HG03139 (cell line): ENCODE results near the gene NOL3.

Experiments used
- ATAC-seq: cut with Tn5 transposase; IDR thresholded peaks from one replicate; pipeline ENCODE4 v1.9.1; 2021; ENCODE audit not compliant: unreplicated experiment

The NOL3 gene

GRCh38 chr16:67154578-67155294 is 15.6 kb upstream of the NOL3 start:
- ATAC-seq: no peak

- ATAC-seq: no peak
Measured at GRCh38 chr16:67155295-67156142, 14.8 kb upstream of the NOL3 start.

GRCh38 chr16:67156143-67156844 is 14.0 kb upstream of the NOL3 start:
- no peak for ATAC-seq

GRCh38 chr16:67157106-67157748 is 13.1 kb upstream of the NOL3 start:
- no peak for ATAC-seq

- no peak for ATAC-seq
Measured at GRCh38 chr16:67157892-67158635, 12.3 kb upstream of the NOL3 start.

- no peak for ATAC-seq
Measured at GRCh38 chr16:67158637-67159600, 11.4 kb upstream of the NOL3 start.

GRCh38 chr16:67161595-67162058 is 8.7 kb upstream of the NOL3 start:
- ATAC-seq: no peak

GRCh38 chr16:67162506-67163163 is 7.7 kb upstream of the NOL3 start:
- ATAC-seq: no peak

- ATAC-seq: no peak
Measured at GRCh38 chr16:67163164-67163998, 7.0 kb upstream of the NOL3 start.

- no peak for ATAC-seq
Measured at GRCh38 chr16:67163999-67164558, 6.3 kb upstream of the NOL3 start.

- no peak for ATAC-seq
Measured at GRCh38 chr16:67164599-67165061, 5.7 kb upstream of the NOL3 start, which contains the start of gene HSF4. TSS of gene HSF4 (plus strand) at chr16:67164745. CDS start at chr16:67164812, 67 bp downstream.

- no peak for ATAC-seq
Measured at GRCh38 chr16:67165121-67166078, 4.9 kb upstream of the NOL3 start.

- ATAC-seq: no peak
Measured at GRCh38 chr16:67166110-67166547, 4.2 kb upstream of the NOL3 start.

GRCh38 chr16:67166598-67167168 is 3.7 kb upstream of the NOL3 start:
- no peak for ATAC-seq

- ATAC-seq: no peak
Measured at GRCh38 chr16:67167588-67167987, 2.8 kb upstream of the NOL3 start.

- ATAC-seq: no peak
Measured at GRCh38 chr16:67169011-67169451, 1.3 kb upstream of the NOL3 start.
